ENCODE measurements around the gene CNTN1. TPM values are rescaled to one million over a fixed set of nuclear protein-coding genes. Genes with fewer than 3 reads are reported as not detected.
"Not testable (repeated sequence)": the region's sequence is repeated elsewhere in the genome, so short reads cannot be mapped to it uniquely, and the experiment has no call there.

Gene CNTN1
- total and polyA plus RNA-seq, 7 donors, result 0.10 to 1.4 (median 0.23) TPM

- no peak for TF ChIP-seq CTCF (IDR thresholded peaks at IDR 0.05)
- ATAC-seq (no peak), DNase-seq (no peak)
- intact Hi-C loops (cut with DNase I), result no loop called here
- H3K9me3 ChIP-seq, result no peaks in the 10 kb centered on the region
- no peak overlapping the region for H3K4me3 ChIP-seq
- H3K4me1 ChIP-seq, result no peaks in the 10 kb centered on the region
- H3K27ac ChIP-seq, result no peak overlapping the region
- H3K27me3 ChIP-seq (ENCODE audit: insufficient read depth in 3 of 3, low read length in 2 of 3), result no peaks in the 10 kb centered on the region
- H3K36me3 ChIP-seq (ENCODE audit: insufficient read depth in 1 of 2, low read depth in 1 of 2), result no peaks in the 10 kb centered on the region
- 61 to 69% (median 62%) methylated on average over 3 of the region's 3 CpGs for WGBS, 3 donors
These were observed 42.0 kb downstream of the CNTN1 start for GRCh38 chr12:40734276-40734675.

GRCh38 chr12:40735551-40736230 lies 43.5 kb downstream of the CNTN1 start:
- no peak for DNase-seq
- no peak overlapping the region for H3K4me3 ChIP-seq
- no peak for ATAC-seq
- H3K9me3 ChIP-seq, result no peaks in the 10 kb centered on the region
- H3K4me1 ChIP-seq, result no peaks in the 10 kb centered on the region
- intact Hi-C loops (cut with DNase I), result no loop called here
- no peak for TF ChIP-seq CTCF (IDR thresholded peaks at IDR 0.05)
- H3K36me3 ChIP-seq (ENCODE audit: insufficient read depth in 1 of 2, low read depth in 1 of 2), result no peaks in the 10 kb centered on the region
- 53 to 57% (median 55%) methylated on average over 3 of the region's 3 CpGs for WGBS, 3 donors
- H3K27ac ChIP-seq, result no peak overlapping the region
- H3K27me3 ChIP-seq (ENCODE audit: insufficient read depth in 3 of 3, low read length in 2 of 3), result no peaks in the 10 kb centered on the region

- intact Hi-C loops (cut with DNase I); H3K36me3 ChIP-seq (ENCODE audit: insufficient read depth in 1 of 2, low read depth in 1 of 2); H3K4me3 ChIP-seq; DNase-seq; H3K27me3 ChIP-seq (ENCODE audit: insufficient read depth in 3 of 3, low read length in 2 of 3); ATAC-seq; H3K4me1 ChIP-seq; H3K27ac ChIP-seq; H3K9me3 ChIP-seq: not testable (repeated sequence)
- WGBS, 3 donors, result 81 to 90% (median 87%) methylated on average over 4 of the region's 4 CpGs
These were observed 45.2 kb downstream of the CNTN1 start for GRCh38 chr12:40737416-40737815.

- H3K4me1 ChIP-seq, result no peaks in the 10 kb centered on the region
These were observed 46.6 kb downstream of the CNTN1 start for GRCh38 chr12:40738856-40739255.

GRCh38 chr12:40742041-40742440 lies 49.8 kb downstream of the CNTN1 start:
- intact Hi-C loops (cut with DNase I), result no loop called here
- H3K4me1 ChIP-seq, result no peaks in the 10 kb centered on the region
- H3K36me3 ChIP-seq (ENCODE audit: insufficient read depth in 1 of 2, low read depth in 1 of 2), result no peaks in the 10 kb centered on the region
- no peak for ATAC-seq
- H3K27me3 ChIP-seq (ENCODE audit: insufficient read depth in 3 of 3, low read length in 2 of 3), result no peaks in the 10 kb centered on the region
- H3K27ac ChIP-seq, result no peak overlapping the region
- no peaks in the 10 kb centered on the region for H3K9me3 ChIP-seq
- H3K4me3 ChIP-seq, result no peak overlapping the region
- DNase-seq, result no peak
- WGBS, 3 donors, result 19 to 30% (median 24%) methylated on average over 2 of the region's 2 CpGs
- no peak for TF ChIP-seq CTCF (IDR thresholded peaks at IDR 0.05)

More at GRCh38 chr12:40738856-40739255, 46.6 kb downstream of the CNTN1 start:
- Histone ChIP-seq H3K27ac (no peak overlapping the region), H3K36me3 (ENCODE audit: insufficient read depth in 1 of 2, low read depth in 1 of 2) (no peaks in the 10 kb centered on the region), H3K4me3 (no peak overlapping the region), H3K27me3 (ENCODE audit: insufficient read depth in 3 of 3, low read length in 2 of 3) (no peaks in the 10 kb centered on the region), H3K9me3 (no peaks in the 10 kb centered on the region)
- no peak for TF ChIP-seq CTCF (IDR thresholded peaks at IDR 0.05)
- intact Hi-C loops (cut with DNase I), result no loop called here
- DNase-seq (no peak), ATAC-seq (no peak)
